Esophagus squamous epithelium (tissue), 5 donors: ENCODE results near the gene PCCA. TPM values are rescaled to one million over a fixed set of nuclear protein-coding genes. Genes with fewer than 3 reads are reported as not detected.
A peak's percentile ranks its signal among the peaks of the same experiment; 100 is the strongest.

Source experiments
- DNase-seq: peaks from one replicate; lab custom pipeline; 2025; lab: John Stamatoyannopoulos, UW
- H3K27ac ChIP-seq, 4 donors: fragments of 200-600 bp; sonication (generic); one replicate each; pipeline ENCODE4 v1.5.1; 2016 to 2019; ENCODE audit warnings: mild to moderate bottlenecking in 1 of 4
- H3K27me3 ChIP-seq, 4 donors: fragments of 200-600 bp; sonication (generic); 1 replicate in 3 of 4; 2 replicates in 1 of 4; pipeline versions ENCODE4 v1.5.1 to v1.6.0; 2017 to 2021; ENCODE audit warnings: antibody characterized with exemption in 1 of 4
- H3K36me3 ChIP-seq, 3 donors: fragments of 200-600 bp; sonication (generic); one replicate each; pipeline ENCODE4 v1.5.1; 2016 to 2019
- H3K4me1 ChIP-seq, 3 donors: fragments of 200-600 bp; sonication (generic); one replicate each; pipeline ENCODE4 v1.5.1; 2017 to 2019
- H3K4me3 ChIP-seq, 4 donors: fragments of 200-600 bp; sonication (generic); 1 replicate in 3 of 4; 2 replicates in 1 of 4; pipeline ENCODE4 v1.5.1; 2016 to 2019; ENCODE audit warnings: mild to moderate bottlenecking in 2 of 4, moderate library complexity in 1 of 4
- H3K9me3 ChIP-seq, 3 donors: fragments of 200-600 bp; sonication (generic); one replicate each; pipeline ENCODE4 v1.5.1; 2016 to 2019
- CTCF ChIP-seq, 6 experiments: fragments of 450-650 bp in 4 of 6; fragments of 200-600 bp in 2 of 6; sonication (generic) in 2 of 6; IDR thresholded peaks; one replicate each; pipeline ENCODE4 v1.5.1; 2016 to 2019; ENCODE audit warnings: antibody characterized with exemption in 6 of 6, mild to moderate bottlenecking in 4 of 6, moderate library complexity in 4 of 6
- POLR2A ChIP-seq, 4 donors: fragments of 450-650 bp; IDR thresholded peaks; one replicate each; pipeline ENCODE4 v1.6.1; 2017; ENCODE audit warnings: antibody characterized with exemption in 4 of 4, mild to moderate bottlenecking in 4 of 4, moderate library complexity in 3 of 4
- WGBS, 2 donors: methylation state at CpG; one replicate each; pipeline ENCODE4 v1.1.5; 2018; 5-methylcytosine and 5-hydroxymethylcytosine counted together
- intact Hi-C: fragments of 100-400 bp; cut with DNase I; formaldehyde crosslinking; loops from one replicate; pipeline ENCODE4 v1.15.0; 2022
- total RNA-seq, 4 donors: library from RNA; depleted of rRNA; stranded (reverse); fragments of >200 nt; gene quantifications; one replicate each; pipeline ENCODE4 v1.1.0, GENCODE V29; 2016
- donor health status: DM: yes; HTN: yes; CAD: no.

PCCA gene
- total RNA-seq, 4 donors from 2014 or later: 21.5 to 46.5 (median 30.2) TPM

GRCh38 chr13:100526318-100527000 lies 437.6 kb downstream of the PCCA start:
- Histone ChIP-seq H3K27ac (no peak overlapping the region), H3K36me3 (peaks cover 0 to 68% (median 0%) of the 10 kb centered on the region in 3 donors), H3K4me3 (no peak overlapping the region), H3K9me3 (no peaks in the 10 kb centered on the region), H3K4me1 (peaks cover 0 to 9% (median 0%) of the 10 kb centered on the region in 3 donors), H3K27me3 (no peaks in the 10 kb centered on the region)
- 83 to 97% methylated on average over 6 to 11 of the region's 27 CpGs for WGBS, 2 donors
- intact Hi-C loops: no loop called here
- no peak for DNase-seq
- TF ChIP-seq POLR2A (IDR thresholded peaks at IDR 0.05) (no peak), CTCF (IDR thresholded peaks at IDR 0.05) (no peak)

- intact Hi-C loops: no loop called here
- Histone ChIP-seq H3K36me3 (peaks cover 0 to 80% (median 0%) of the 10 kb centered on the region in 3 donors), H3K27me3 (no peaks in the 10 kb centered on the region), H3K9me3 (no peaks in the 10 kb centered on the region), H3K4me1 (peaks cover 0 to 9% (median 0%) of the 10 kb centered on the region in 3 donors), H3K27ac (no peak overlapping the region), H3K4me3 (no peak overlapping the region)
- TF ChIP-seq POLR2A (IDR thresholded peaks at IDR 0.05): no peak
- TF ChIP-seq CTCF (IDR thresholded peaks at IDR 0.05): no peak
- 82 to 90% methylated on average over 9 of the region's 9 CpGs for WGBS, 2 donors
- no peak for DNase-seq
Observed at GRCh38 chr13:100527644-100528043, 438.8 kb downstream of the PCCA start.

GRCh38 chr13:100528353-100528752 lies 439.5 kb downstream of the PCCA start:
- TF ChIP-seq CTCF (IDR thresholded peaks at IDR 0.05) (no peak), POLR2A (IDR thresholded peaks at IDR 0.05) (no peak)
- DNase-seq: no peak
- Histone ChIP-seq H3K4me1 (peaks cover 0 to 9% (median 0%) of the 10 kb centered on the region in 3 donors), H3K27ac (no peak overlapping the region), H3K4me3 (no peak overlapping the region), H3K9me3 (no peaks in the 10 kb centered on the region), H3K27me3 (no peaks in the 10 kb centered on the region), H3K36me3 (peaks cover 0 to 81% (median 0%) of the 10 kb centered on the region in 3 donors)
- intact Hi-C loops: no loop called here
- WGBS, 2 donors: 89 to 90% methylated on average over 9 of the region's 9 CpGs

GRCh38 chr13:100528820-100529219 lies 439.9 kb downstream of the PCCA start:
- Histone ChIP-seq H3K9me3 (no peaks in the 10 kb centered on the region), H3K4me1 (peaks cover 0 to 9% (median 0%) of the 10 kb centered on the region in 3 donors), H3K36me3 (peaks cover 0 to 77% (median 0%) of the 10 kb centered on the region in 3 donors), H3K27ac (no peak overlapping the region), H3K27me3 (no peaks in the 10 kb centered on the region), H3K4me3 (no peak overlapping the region)
- intact Hi-C loops: no loop called here
- WGBS, 2 donors: 91 to 95% methylated on average over 10 of the region's 11 CpGs
- DNase-seq: no peak
- TF ChIP-seq POLR2A (IDR thresholded peaks at IDR 0.05) (no peak), CTCF (IDR thresholded peaks at IDR 0.05) (no peak)

GRCh38 chr13:100529666-100530377 lies 440.9 kb downstream of the PCCA start:
- Histone ChIP-seq H3K36me3 (peaks cover 0 to 75% (median 0%) of the 10 kb centered on the region in 3 donors), H3K27ac (peak overlapping the region in 1 of 4 donors; percentile 29), H3K27me3 (no peaks in the 10 kb centered on the region), H3K4me3 (no peak overlapping the region), H3K4me1 (peaks cover 0 to 9% (median 0%) of the 10 kb centered on the region in 3 donors), H3K9me3 (no peaks in the 10 kb centered on the region)
- DNase-seq: no peak
- no peak for TF ChIP-seq POLR2A (IDR thresholded peaks at IDR 0.05)
- TF ChIP-seq CTCF (IDR thresholded peaks at IDR 0.05): no peak
- 92 to 94% methylated on average over 11 to 14 of the region's 15 CpGs for WGBS, 2 donors
- intact Hi-C loops: no loop called here
